ENCODE measurements around the gene ANK3. TPM values are rescaled to one million over a fixed set of nuclear protein-coding genes. Genes with fewer than 3 reads are reported as not detected.
A peak's percentile ranks its signal among the peaks of the same experiment; 100 is the strongest.

The ANK3 gene
- total RNA-seq, 1 donor, result 248 TPM

GRCh38 chr10:60147025-60147424 lies 242.7 kb downstream of the ANK3 start:
- DNase-seq (ENCODE audit: low read depth), result no peak
- no peak overlapping the region for H3K4me3 ChIP-seq (ENCODE audit: low read depth, low read length)
- TF ChIP-seq CTCF (IDR thresholded peaks at IDR 0.05; ENCODE audit: insufficient read depth, low read length), result no peak

- no peak overlapping the region for H3K4me3 ChIP-seq (ENCODE audit: low read depth, low read length)
- no peak for TF ChIP-seq CTCF (IDR thresholded peaks at IDR 0.05; ENCODE audit: insufficient read depth, low read length)
- no peak for DNase-seq (ENCODE audit: low read depth)
Observed at GRCh38 chr10:60144099-60144498, 245.6 kb downstream of the ANK3 start.

- H3K4me3 ChIP-seq (ENCODE audit: low read depth, low read length), result no peak overlapping the region
- TF ChIP-seq CTCF (IDR thresholded peaks at IDR 0.05; ENCODE audit: insufficient read depth, low read length), result no peak
- DNase-seq (ENCODE audit: low read depth), result no peak
Observed at GRCh38 chr10:60142736-60143135, 246.9 kb downstream of the ANK3 start.

GRCh38 chr10:60141896-60142559 lies 247.6 kb downstream of the ANK3 start:
- TF ChIP-seq CTCF (IDR thresholded peaks at IDR 0.05; ENCODE audit: insufficient read depth, low read length), result no peak
- DNase-seq (ENCODE audit: low read depth), result no peak
- H3K4me3 ChIP-seq (ENCODE audit: low read depth, low read length), result no peak overlapping the region

GRCh38 chr10:60140651-60141632 lies 248.7 kb downstream of the ANK3 start:
- no peak for TF ChIP-seq CTCF (IDR thresholded peaks at IDR 0.05; ENCODE audit: insufficient read depth, low read length)
- no peak overlapping the region for H3K4me3 ChIP-seq (ENCODE audit: low read depth, low read length)
- peak; percentile 22 for DNase-seq (ENCODE audit: low read depth)

GRCh38 chr10:60139798-60140566 lies 249.7 kb downstream of the ANK3 start:
- DNase-seq (ENCODE audit: low read depth), result peak; percentile 61

More at GRCh38 chr10:60139798-60140566, 249.7 kb downstream of the ANK3 start:
- no peak for TF ChIP-seq CTCF (IDR thresholded peaks at IDR 0.05; ENCODE audit: insufficient read depth, low read length)
- H3K4me3 ChIP-seq (ENCODE audit: low read depth, low read length), result no peak overlapping the region
